Right hindlimb (tissue), 1 donor: ENCODE results near the gene SWAP70.

ENCODE experiments used
- DNase-seq: peaks from one replicate; pipeline ENCODE4 v3.0.0-alpha.2; 2018

SWAP70 gene

GRCh38 chr11:9651899-9652748 is 11.8 kb upstream of the SWAP70 start:
- DNase-seq: no peak

GRCh38 chr11:9653871-9654270 is 10.0 kb upstream of the SWAP70 start:
- DNase-seq: no peak

- DNase-seq: no peak
Measured at GRCh38 chr11:9656864-9657263, 7.0 kb upstream of the SWAP70 start.

- no peak for DNase-seq
Measured at GRCh38 chr11:9657531-9657930, 6.3 kb upstream of the SWAP70 start.

GRCh38 chr11:9660886-9661285 is 3.0 kb upstream of the SWAP70 start:
- no peak for DNase-seq

GRCh38 chr11:9662273-9662672 is 1.6 kb upstream of the SWAP70 start:
- no peak for DNase-seq

GRCh38 chr11:9664276-9665171 is 647 bp downstream of the SWAP70 start:
- no peak for DNase-seq

GRCh38 chr11:9665749-9666148 is 1.9 kb downstream of the SWAP70 start:
- no peak for DNase-seq

- no peak for DNase-seq
Measured at GRCh38 chr11:9669954-9670353, 6.1 kb downstream of the SWAP70 start.

GRCh38 chr11:9672288-9672916 is 8.5 kb downstream of the SWAP70 start:
- DNase-seq: no peak

- no peak for DNase-seq
Measured at GRCh38 chr11:9672918-9673317, 9.0 kb downstream of the SWAP70 start.

GRCh38 chr11:9675691-9676090 is 11.8 kb downstream of the SWAP70 start:
- DNase-seq: no peak

GRCh38 chr11:9677951-9678350 is 14.1 kb downstream of the SWAP70 start:
- no peak for DNase-seq

GRCh38 chr11:9678576-9678975 is 14.7 kb downstream of the SWAP70 start:
- DNase-seq: no peak

- no peak for DNase-seq
Measured at GRCh38 chr11:9680028-9680427, 16.2 kb downstream of the SWAP70 start.

- no peak for DNase-seq
Measured at GRCh38 chr11:9681583-9682372, 17.9 kb downstream of the SWAP70 start.

GRCh38 chr11:9687711-9688477 is 24.0 kb downstream of the SWAP70 start:
- DNase-seq: no peak

- DNase-seq: no peak
Measured at GRCh38 chr11:9688716-9689511, 25.0 kb downstream of the SWAP70 start.

GRCh38 chr11:9689721-9690120 is 25.8 kb downstream of the SWAP70 start:
- DNase-seq: no peak

- no peak for DNase-seq
Measured at GRCh38 chr11:9691865-9692264, 28.0 kb downstream of the SWAP70 start.

- DNase-seq: no peak
Measured at GRCh38 chr11:9692691-9693090, 28.8 kb downstream of the SWAP70 start.
